Measurements from ENCODE around the gene SRPRB. TPM values are rescaled to one million over a fixed set of nuclear protein-coding genes. Genes with fewer than 3 reads are reported as not detected.
A peak's percentile ranks its signal among the peaks of the same experiment; 100 is the strongest.

SRPRB gene
- total RNA-seq, 1 experiment from 2014 or later = 56.6 TPM

DNA sequence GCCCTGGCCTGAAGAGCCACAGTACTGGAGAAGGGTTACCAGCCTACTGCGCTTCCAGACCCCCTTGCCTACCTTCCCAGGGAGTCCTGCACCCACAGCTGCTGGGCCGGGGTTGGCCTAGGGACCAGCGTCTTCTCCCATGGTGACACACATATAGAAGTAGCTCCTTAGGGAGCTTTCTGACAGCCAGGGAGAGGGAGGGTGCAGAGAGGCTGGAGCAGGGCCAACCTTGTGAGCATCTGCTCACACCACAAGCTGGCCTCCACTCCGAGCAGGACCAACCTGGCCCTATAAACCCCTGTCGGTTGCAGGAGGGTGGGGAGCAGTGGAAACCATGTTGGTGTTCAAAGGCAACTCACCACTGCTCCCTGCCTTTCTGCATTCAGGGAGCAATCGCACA, 35.2 kb downstream of the SRPRB start:
- DNase-seq (ENCODE audit: low read depth) = no peak

DNA sequence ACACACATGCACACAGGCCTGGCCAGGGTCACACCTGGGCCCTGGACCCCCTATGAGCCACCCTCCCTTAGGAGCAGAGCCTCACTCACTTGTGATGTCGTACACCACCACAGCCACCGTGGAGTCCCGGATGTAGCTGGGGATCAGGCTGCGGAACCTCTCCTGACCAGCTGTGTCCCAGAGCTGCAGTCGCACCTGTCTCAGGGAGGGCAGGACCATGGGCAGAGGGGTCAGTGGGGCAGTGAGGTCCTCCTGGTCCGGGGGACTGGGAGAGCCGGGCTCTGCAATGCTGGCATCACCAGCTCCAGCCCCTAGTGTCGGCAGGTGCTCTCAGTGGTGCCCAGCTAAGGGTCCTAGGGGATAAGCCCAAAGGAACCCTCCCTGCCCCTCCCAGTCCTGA, 35.6 kb downstream of the SRPRB start:
- no peak for DNase-seq (ENCODE audit: low read depth)

DNA sequence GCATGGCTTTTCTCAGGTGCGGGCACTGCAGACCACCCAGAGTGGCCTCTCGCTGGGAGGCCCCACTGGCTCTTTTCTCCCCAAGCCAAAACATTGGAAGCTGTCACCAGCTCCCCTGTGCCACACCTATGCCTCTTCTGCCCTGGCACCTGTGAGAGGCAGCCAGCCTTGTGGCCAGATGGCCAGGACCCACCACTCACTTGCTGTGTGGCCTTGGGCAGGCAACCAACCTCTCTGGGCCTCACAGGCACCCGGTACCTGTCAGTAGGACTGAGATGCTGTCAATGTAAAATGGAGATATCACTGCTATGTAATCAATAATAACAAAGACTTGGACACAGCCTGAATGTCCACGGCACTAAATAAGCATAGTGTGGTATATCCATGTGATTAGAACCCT, 36.5 kb downstream of the SRPRB start:
- no peak for DNase-seq (ENCODE audit: low read depth)

DNA sequence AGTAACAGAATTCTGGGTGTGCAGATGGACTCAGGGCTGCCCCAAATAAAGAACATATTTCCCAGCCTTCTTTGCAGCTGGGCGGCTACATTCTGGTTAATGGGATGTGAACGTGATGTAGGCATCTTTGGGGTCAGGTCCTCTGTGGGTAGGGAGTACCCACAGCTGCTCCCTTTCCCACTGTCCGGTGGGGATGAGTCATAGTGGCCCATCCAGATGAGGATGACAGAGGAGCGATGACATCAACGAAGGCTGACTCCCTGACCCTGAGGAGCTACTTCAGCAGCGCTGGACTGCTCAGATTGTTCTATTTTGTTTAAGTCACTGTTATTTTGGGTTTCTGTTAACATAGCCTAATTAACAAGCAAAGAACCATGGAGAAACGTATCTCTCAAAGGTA, 38.0 kb downstream of the SRPRB start:
- peak; percentile 83 for DNase-seq (ENCODE audit: low read depth)

DNA sequence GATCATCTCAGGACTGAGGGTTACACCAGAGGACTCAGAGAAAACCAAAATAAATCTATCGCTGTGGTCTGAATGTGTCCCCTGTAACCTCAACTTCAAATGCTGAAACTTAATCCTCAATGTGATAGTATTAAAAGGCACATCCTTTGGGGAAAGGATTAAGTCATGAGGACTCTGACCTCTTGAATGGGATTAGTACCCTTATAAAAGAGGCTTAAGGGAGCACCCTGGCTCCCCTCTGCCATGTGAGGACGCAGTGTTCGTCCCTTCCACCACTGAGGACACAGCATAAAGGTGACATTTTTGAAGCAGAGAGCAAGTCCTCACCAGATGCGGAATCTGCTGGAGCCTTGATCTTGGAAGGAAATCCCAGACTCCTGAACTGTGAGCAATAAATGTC, 39.5 kb downstream of the SRPRB start:
- DNase-seq (ENCODE audit: low read depth) = no peak

DNA sequence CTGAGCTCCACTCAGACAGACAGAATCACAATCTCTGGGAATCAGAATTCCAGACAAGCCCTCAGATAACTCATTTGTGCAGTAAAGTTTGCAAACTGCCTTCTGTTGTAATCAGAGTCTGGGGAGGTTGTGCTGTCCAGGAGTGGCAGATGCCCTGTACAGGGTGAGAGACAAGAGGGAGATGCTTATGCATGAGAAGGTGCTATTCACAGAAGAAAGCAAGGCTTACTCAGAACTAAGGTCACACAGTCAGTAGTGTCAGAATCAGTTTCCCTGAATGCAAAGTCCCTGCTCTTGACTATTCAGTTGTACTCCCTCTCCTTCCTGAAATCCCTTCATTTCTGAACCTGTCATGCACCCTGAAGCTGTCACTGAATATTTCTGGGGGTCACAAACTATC, 43.7 kb downstream of the SRPRB start:
- no peak for DNase-seq (ENCODE audit: low read depth)

DNA sequence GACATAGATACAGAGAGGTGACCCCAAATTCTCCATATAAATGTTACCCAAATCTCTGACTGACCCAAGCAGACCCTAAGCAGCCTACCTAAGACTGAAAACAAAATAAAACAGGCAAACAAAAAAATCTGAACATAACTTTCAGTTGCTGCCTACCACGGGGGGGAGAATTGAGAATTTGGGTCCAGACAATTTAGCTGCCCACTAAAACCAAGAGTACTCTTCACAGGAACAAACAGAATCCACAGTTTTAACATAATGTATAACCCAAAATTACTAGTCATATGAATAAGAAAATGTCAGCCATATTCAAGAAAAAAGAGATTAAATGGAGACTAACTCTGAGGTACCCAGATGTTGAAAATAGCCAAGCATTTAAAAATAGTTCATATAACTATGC, 44.4 kb downstream of the SRPRB start:
- no peak for DNase-seq (ENCODE audit: low read depth)

DNA sequence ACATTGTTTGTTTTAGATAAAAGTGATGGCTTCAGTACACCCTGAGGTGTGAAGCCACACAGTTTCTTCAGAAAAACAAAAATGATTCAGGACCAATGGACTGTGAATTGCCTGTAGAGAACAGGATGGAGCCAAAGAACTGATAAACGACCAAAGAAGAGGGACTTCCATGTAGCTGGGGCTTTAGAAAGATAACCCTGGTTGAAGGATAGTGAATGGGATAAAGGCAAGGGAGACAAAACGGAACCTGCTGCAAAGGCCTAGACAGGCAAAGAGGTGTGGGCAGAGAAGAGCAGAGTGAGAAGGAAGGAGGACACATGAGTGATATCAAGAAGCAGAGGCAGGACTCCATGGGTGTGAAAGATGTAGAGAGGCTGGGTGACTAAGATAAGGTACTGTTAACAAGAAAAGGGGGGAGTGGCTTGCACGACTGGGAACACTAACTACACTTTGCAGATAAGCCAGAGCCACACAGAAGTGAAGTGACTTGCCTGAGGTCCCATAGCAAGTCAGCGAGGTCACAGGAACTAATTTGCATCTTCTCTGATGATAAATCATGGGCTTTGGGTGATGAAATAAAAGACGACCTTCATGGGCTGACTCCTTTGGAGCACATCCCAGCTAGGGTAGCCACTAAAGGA, 45.8 kb downstream of the SRPRB start:
- no peak for DNase-seq (ENCODE audit: low read depth)

DNA sequence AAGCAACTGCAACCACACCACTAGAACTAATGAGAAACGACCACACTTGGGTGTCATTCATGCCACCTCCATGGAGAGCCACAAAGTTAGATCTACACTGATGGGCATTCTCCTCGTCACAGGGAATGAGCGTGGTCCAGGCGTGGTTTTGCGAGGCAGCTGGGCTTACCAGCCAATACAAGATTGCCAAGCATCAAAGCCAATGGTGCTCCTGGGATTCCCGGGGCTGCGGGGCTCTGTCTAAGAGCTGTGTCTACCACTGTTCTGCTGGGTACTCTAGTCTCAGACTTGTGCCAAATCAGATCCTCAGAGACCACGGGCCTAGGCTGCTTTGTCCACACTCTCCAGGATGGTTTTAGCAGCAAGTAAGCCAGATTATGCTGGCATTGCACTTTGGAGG, 46.3 kb downstream of the SRPRB start:
- DNase-seq (ENCODE audit: low read depth) = no peak

DNA sequence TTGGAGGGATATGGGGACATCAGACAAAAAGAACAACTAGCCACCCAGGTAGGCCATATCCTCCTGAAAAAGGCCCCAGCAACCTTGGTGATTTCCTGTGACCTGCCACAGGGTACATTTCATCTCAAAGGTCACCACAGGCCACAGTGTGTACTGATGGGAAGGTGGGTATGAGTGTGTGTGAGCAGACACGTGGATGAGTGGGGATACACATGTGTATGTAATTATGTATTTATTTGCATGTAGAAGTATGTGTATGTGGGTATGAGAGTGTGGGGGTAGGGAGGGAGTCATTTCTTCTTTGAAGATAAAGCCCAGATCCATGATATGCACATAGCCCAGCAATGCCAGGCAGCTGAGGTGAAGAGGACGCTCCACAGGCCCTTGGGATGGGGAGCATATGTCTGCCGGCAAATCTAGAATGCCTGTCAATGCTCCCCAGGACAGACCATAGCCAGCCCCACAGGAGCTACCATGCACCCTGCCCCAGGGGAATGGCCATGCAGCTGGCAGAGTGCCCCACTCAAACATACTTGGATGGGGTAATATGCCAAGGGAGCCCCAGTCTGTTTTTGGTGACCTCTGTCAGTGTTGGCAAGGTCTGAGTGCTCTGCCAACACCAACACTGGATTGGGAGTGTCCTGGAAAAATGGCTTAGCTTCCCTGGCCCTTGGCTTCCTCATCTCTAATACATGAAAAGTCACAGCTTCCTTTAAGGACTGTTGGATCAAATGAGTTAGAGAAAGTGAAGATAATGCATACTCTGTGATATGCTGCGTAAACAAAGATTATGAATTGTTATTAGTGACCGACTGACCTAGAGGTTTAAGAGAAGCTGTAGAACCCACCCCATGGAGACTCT, 47.7 kb downstream of the SRPRB start:
- no peak for DNase-seq (ENCODE audit: low read depth)

DNA sequence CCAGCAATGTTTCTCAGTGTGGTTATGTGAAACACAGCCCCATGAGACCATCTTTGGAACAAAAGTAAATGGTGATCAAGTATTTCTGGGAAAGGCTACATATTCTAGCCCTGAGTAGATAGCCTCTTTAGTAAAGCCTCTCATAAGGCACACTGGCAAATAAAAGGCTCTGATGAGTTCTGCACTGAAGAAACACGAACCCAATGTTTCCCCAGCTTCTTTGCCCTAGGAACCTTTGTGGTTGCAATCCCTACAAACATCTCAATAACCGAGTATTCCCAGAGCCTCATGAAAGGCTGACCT, 48.3 kb downstream of the SRPRB start:
- no peak for DNase-seq (ENCODE audit: low read depth)

DNA sequence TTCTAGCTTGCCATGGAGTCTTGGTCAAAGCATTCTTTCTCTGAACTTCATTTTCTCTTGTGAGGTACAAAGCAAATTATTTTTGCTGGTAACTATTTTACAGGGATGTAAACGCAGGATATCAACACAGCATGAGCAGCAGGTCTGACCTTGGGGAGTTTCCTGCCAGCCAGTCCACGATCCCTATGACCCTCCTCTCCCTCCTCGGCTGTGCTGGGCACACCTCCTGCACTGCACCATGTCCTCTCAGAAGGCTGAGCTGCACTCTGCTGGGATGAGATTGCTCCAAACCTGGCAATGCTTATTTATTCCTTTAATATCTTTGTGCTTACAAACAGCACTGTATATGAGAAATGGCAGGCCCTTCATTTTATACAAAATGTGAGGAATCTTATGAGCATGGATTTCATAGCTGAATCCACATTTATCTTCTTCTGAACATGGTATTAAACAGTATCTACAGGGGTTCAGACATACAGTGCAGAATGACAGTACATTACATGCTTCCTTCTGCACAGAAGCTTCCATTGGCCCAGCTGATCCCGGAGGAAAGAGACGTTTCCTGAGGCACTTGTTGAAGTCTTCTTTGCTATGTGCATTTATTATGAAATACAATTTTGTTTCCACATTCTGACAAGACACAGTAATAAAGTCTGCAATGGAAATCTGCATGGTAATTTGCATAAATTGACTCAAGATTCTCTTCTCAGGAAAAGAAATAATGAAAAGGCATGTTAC, 48.8 kb downstream of the SRPRB start:
- DNase-seq (ENCODE audit: low read depth) = no peak

DNA sequence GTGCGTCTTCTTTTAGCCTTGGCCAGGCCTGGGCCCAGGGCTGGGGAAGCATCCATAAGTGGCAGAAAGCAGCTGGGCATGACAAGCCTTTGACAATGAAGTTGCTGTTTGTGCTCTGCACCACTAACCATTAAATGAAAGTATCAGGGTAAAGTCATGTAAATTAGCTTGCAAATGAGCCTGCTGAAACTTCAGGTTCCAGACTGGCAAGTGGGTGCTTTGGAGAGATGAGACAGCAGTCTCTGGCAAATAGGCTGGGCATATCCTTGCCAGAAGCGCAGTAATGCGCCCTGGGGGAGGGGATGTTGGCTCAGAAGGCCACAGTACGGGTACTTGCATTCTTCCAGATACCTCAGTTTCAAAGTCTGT, 49.4 kb downstream of the SRPRB start:
- DNase-seq (ENCODE audit: low read depth) = no peak

DNA sequence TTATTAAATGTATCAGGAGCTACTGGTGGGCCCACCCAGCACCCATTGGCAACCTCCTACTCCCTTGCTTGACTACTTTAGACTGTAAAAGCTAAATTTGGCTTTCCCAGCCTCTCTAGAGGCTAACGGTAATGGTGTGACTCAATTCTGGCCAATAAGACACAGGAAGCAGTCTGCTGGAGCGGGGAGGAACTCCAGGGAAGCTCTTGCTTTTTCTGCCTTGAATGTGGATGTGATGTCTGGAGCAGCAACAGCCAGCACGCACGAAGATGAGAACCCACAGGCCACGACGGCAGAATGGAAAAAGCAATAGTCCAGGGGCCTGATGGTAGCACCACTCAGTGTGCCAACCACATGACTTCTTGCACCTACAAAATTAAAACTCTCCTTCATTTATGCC, 50.2 kb downstream of the SRPRB start:
- peak; percentile 22 for DNase-seq (ENCODE audit: low read depth)

DNA sequence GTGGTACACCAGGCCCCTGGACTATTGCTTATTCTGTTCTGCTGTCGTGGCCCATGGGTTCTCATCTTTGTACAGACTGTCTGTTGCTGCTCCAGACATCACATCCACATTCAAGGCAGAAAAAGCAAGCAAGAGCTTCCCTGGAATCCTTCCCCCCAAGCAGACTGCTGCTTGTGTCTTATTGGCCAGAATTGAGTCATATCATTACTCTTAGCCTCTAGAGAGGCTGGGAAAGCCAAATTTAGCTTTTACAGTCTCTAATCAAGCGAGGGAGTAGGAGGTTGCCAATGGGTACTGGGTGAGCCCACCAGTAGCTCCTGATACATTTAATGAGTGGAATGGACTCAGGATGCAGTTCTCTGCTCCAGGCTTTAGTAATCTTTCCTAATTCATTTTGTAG, 50.7 kb downstream of the SRPRB start:
- DNase-seq (ENCODE audit: low read depth) = peak; percentile 17

DNA sequence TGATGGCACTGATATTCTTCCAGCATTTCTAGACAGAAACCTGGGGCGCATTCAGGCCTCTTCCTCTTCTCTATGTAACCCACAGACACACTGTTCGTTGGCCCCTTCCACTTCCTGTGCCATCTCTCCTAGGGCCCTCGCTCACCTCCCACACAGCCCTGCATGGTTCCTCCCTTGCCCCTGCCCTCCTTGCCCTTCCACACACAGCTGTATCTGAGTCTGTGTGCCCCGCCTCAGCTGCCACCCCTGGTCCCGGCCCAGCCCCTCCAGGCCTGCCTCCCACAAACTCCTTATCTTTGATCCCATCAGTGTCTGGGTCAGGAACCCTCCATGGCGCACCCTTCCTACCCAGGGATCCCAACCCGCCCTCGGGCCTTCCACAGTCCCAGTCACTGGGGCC, 52.2 kb downstream of the SRPRB start:
- no peak for DNase-seq (ENCODE audit: low read depth)

DNA sequence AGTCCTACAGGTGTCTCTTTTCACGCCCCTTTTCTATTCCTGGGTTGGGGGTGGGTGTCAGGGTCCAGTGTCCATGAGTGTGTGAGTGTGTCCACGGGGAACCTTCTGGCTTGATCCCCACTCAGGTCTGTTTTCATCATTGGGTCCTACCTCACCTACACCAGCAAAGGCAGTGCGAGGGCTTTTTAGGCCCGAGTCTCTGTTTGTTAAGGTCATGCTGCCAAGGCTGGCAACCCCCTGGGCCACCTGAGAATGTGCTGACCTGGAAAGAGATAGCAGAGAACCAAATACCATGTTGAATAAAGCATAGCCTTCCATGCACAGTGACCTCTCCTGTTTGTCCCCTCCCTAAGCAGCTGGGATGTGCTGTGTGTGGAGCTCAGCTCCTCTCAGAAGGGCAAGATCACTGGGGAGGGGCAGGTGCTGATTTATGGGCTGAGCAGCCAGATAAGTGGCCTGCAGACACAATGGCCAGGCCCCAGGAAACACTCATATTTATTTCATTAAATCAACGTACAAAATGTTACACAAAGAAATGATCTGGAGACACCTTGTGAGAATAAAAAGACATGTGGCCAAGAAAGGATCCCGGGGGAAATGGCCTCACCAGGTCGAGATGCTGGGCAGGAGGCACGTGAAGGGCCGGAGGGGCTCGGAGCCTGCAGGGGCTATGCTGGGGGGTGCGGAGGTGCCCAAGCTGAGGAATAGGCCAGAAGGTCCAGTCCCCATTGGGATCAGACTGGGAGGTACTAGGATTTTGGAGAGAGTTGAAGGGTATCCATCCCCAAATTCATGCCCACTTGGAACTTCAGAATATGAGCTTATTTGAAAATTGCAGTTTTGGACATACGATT, 54.0 kb downstream of the SRPRB start:
- no peak for DNase-seq (ENCODE audit: low read depth)

DNA sequence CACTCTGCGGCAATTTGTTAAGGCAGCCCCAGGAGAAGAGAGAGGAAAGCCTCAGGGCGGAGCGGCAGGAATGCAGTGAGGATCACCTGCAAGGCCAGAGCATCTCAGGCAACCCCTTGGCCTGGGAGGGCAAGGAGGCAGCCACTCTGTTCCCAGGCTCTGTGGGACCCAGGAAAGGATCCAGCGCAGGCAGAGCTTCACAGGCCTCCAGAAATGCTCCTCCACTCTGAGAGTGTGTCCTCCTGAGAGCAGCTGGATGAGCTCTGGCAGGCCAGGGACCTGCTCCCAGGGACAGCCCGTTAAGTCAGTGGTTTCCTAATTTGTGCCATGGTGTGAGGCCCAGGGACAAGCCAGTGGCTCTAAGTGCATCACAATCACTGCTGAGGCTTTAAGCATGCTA, 54.9 kb downstream of the SRPRB start:
- no peak for DNase-seq (ENCODE audit: low read depth)

DNA sequence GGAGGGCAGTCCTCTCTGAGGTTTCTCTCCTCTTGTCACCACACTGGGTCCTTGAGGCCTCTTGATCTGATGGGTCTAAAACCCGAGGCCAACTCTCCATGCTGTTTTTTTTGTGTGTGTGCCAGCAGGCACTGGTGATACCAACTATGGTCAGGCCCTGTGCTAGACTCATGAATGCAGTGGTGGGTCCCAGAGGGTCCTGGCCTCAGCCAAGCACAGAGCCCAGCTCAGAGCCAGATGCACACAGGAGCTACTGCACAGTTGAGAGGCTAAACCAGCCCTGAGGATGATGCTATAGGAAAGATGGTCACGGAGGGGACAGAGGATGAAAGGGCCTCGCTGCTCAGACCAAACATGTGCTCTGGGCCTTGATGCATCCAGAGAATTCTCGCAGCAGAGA, 56.5 kb downstream of the SRPRB start:
- DNase-seq (ENCODE audit: low read depth) = no peak

DNA sequence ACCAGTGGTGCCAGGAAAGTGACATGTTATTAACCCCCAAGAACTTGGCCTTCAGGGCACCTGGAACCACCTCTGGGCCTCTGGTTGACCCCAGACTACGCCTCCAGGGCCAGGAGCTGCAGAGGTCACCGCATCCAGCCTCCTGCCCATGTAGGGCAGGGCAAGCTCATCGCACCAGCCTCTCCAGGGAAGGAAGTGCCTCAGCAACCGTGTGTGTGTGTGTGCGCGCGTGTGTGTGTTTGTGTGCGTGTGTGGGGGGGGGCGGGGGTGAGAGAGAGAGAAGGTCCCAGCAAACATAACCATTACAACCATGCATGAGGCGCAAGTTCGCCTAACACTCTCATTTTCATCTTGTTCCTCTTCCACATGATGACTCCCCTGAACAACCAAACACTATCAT, 58.3 kb downstream of the SRPRB start:
- DNase-seq (ENCODE audit: low read depth) = no peak

DNA sequence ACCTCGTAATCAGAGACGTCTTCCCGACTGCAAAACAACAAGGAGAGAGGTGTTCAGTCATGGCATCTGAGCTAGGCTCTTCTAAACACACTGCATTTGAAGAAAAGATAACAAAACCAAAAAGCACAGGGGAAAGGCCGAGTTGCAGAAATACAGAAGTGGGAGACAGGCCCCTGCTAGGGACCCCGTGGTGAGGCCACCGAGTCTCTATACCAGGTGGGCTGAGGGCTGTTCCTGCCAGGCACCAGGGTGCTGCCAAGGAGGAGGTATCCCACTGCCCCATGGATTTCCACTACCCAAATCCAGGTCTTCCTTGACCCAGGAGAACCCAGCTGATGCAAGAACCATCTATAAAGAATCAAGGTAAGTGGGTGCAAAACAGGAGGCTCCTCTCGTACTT, 59.0 kb downstream of the SRPRB start:
- no peak for DNase-seq (ENCODE audit: low read depth)
